SU-DHL-6 (cell line): ENCODE results near the gene RIMKLA.

Experiments
- H2AFZ ChIP-seq: fragments of 200-600 bp; sonication (generic); 2 replicates; pipeline ENCODE4 v1.6.1; 2014; ENCODE audit warnings: low read depth, mild to moderate bottlenecking, moderate library complexity, mixed read lengths, antibody characterized with exemption, low read length; ENCODE audit not compliant: severe bottlenecking
- H3F3A ChIP-seq: fragments of 200-600 bp; shearing (Covaris generic); 2 replicates; pipeline ENCODE4 v1.6.0; 2016; ENCODE audit warnings: antibody characterized with exemption, mild to moderate bottlenecking; ENCODE audit not compliant: insufficient read depth
- H3K27ac ChIP-seq: fragments of 200-600 bp; sonication (generic); 2 replicates; pipeline ENCODE4 v1.5.1; 2016; ENCODE audit warnings: low read depth, mild to moderate bottlenecking, low read length, moderate library complexity, mixed read lengths
- H3K27me3 ChIP-seq: fragments of 200-600 bp; sonication (generic), shearing (Covaris generic); 2 replicates; pipeline ENCODE4 v1.6.0; 2014; ENCODE audit warnings: mild to moderate bottlenecking, low read length
- H3K36me3 ChIP-seq: fragments of 200-600 bp; sonication (generic); 2 replicates; pipeline ENCODE4 v1.6.1; 2014; ENCODE audit warnings: mild to moderate bottlenecking, low read length, mixed read lengths
- H3K4me2 ChIP-seq: fragments of 300-600, 200-600 bp; shearing (Covaris generic), sonication (generic); 2 replicates; pipeline ENCODE4 v1.6.0; 2014; ENCODE audit warnings: low read length, low read depth, mild to moderate bottlenecking; ENCODE audit not compliant: poor library complexity, severe bottlenecking
- H3K4me3 ChIP-seq: fragments of 200-600 bp; sonication (generic); 2 replicates; pipeline ENCODE4 v1.5.1; 2014; ENCODE audit warnings: antibody characterized with exemption, low read length, mild to moderate bottlenecking, mixed read lengths; ENCODE audit not compliant: insufficient read depth, poor library complexity, severe bottlenecking
- H3K79me2 ChIP-seq: fragments of 200-600 bp; sonication (generic); 2 replicates; pipeline ENCODE4 v1.6.1; 2014; ENCODE audit warnings: mild to moderate bottlenecking, low read length, moderate library complexity; ENCODE audit not compliant: insufficient read depth
- H3K9ac ChIP-seq: fragments of 200-600 bp; sonication (generic); 2 replicates; pipeline ENCODE4 v1.7.0; 2014; ENCODE audit warnings: mild to moderate bottlenecking, low read length
- H3K9me2 ChIP-seq: fragments of 200-600 bp; sonication (generic); replicated peaks from 2 replicates; pipeline ENCODE4 v1.6.1; 2014; ENCODE audit warnings: low read length; ENCODE audit not compliant: insufficient read depth
- H3K9me3 ChIP-seq: fragments of 200-600 bp; sonication (generic); 2 replicates; pipeline ENCODE4 v1.6.1; 2014; ENCODE audit warnings: low read length, mixed read lengths; ENCODE audit not compliant: insufficient read depth
- H4K20me1 ChIP-seq: fragments of 200-600 bp; sonication (generic); 2 replicates; pipeline ENCODE4 v1.6.1; 2014; ENCODE audit warnings: low read depth, mild to moderate bottlenecking, antibody characterized with exemption, low read length, moderate library complexity, mixed read lengths
- CTCF ChIP-seq: fragments of 200-600 bp; sonication (generic); IDR thresholded peaks from one replicate; pipeline ENCODE4 v1.5.1; 2017; ENCODE audit warnings: antibody characterized with exemption, mild to moderate bottlenecking, low read length, moderate library complexity; ENCODE audit not compliant: insufficient read depth, poor library complexity, severe bottlenecking
- EZH2phosphoT487 ChIP-seq: fragments of 200-600 bp; sonication (generic), shearing (Covaris generic); conservative IDR thresholded peaks from 2 replicates; pipeline ENCODE4 v1.6.1; 2018; ENCODE audit warnings: mild to moderate bottlenecking, antibody characterized with exemption, low read length, moderate library complexity, mixed read lengths

The RIMKLA gene

GRCh38 chr1:42403880-42404400 lies 23.3 kb downstream of the RIMKLA start:
- no peaks in the 10 kb centered on the region for H3K27me3 ChIP-seq
- H3K27ac ChIP-seq, result no peak overlapping the region

GRCh38 chr1:42414551-42415496 lies 34.2 kb downstream of the RIMKLA start:
- H4K20me1 ChIP-seq, result no peaks in the 10 kb centered on the region
- H3K36me3 ChIP-seq, result no peaks in the 10 kb centered on the region
- no peak overlapping the region for H3K4me2 ChIP-seq
- H3F3A ChIP-seq, result no peaks in the 10 kb centered on the region
- H3K9me3 ChIP-seq, result no peaks in the 10 kb centered on the region
- H3K79me2 ChIP-seq, result no peaks in the 10 kb centered on the region
- H3K4me3 ChIP-seq, result no peak overlapping the region
- no peaks in the 10 kb centered on the region for H3K27me3 ChIP-seq
- no peak overlapping the region for H2AFZ ChIP-seq
- H3K9me2 ChIP-seq, result no peaks in the 10 kb centered on the region
- TF ChIP-seq CTCF, result no peak
- TF ChIP-seq EZH2phosphoT487, result no peak
- no peak overlapping the region for H3K27ac ChIP-seq
- no peak overlapping the region for H3K9ac ChIP-seq

More at GRCh38 chr1:42403880-42404400, 23.3 kb downstream of the RIMKLA start:
- Histone ChIP-seq H3K9me3 (no peaks in the 10 kb centered on the region), H2AFZ (no peak overlapping the region), H3K36me3 (no peaks in the 10 kb centered on the region), H4K20me1 (no peaks in the 10 kb centered on the region), H3K9ac (no peak overlapping the region), H3F3A (no peaks in the 10 kb centered on the region), H3K79me2 (no peaks in the 10 kb centered on the region), H3K4me2 (no peak overlapping the region), H3K4me3 (no peak overlapping the region), H3K9me2 (no peaks in the 10 kb centered on the region)
- no peak for TF ChIP-seq CTCF
- no peak for TF ChIP-seq EZH2phosphoT487

- Histone ChIP-seq H4K20me1 (no peaks in the 10 kb centered on the region), H3K27me3 (no peaks in the 10 kb centered on the region), H3K36me3 (no peaks in the 10 kb centered on the region), H3K79me2 (no peaks in the 10 kb centered on the region), H3K9ac (no peak overlapping the region), H3F3A (no peaks in the 10 kb centered on the region), H3K27ac (no peak overlapping the region), H3K9me2 (no peaks in the 10 kb centered on the region), H3K4me3 (no peak overlapping the region), H3K9me3 (no peaks in the 10 kb centered on the region), H2AFZ (no peak overlapping the region), H3K4me2 (no peak overlapping the region)
- no peak for TF ChIP-seq CTCF
- TF ChIP-seq EZH2phosphoT487, result no peak
Measured at GRCh38 chr1:42417166-42417565, 36.6 kb downstream of the RIMKLA start.
